ENCODE measurements around the gene NSUN7. TPM values are rescaled to one million over a fixed set of nuclear protein-coding genes. Genes with fewer than 3 reads are reported as not detected.

Gene NSUN7
- total RNA-seq, 2 donors from 2014 or later = 10.9 to 11.2 TPM

- DNase-seq = no peak
- Histone ChIP-seq H3K9ac (ENCODE audit: low read depth in 2 of 2, low read length in 2 of 2) (no peak overlapping the region), H3K9me3 (no peaks in the 10 kb centered on the region), H3K27ac (no peak overlapping the region), H3K4me1 (no peaks in the 10 kb centered on the region), H3K36me3 (no peaks in the 10 kb centered on the region), H3K27me3 (no peaks in the 10 kb centered on the region), H3K4me3 (no peak overlapping the region)
- intact Hi-C loops (cut with DNase I) = no loop called here
- TF ChIP-seq CTCF (IDR thresholded peaks at IDR 0.05) = no peak
These were observed 28.3 kb downstream of the NSUN7 start for GRCh38 chr4:40778090-40778489.

GRCh38 chr4:40782876-40783275 is 33.1 kb downstream of the NSUN7 start:
- intact Hi-C loops (cut with DNase I) = no loop called here
- Histone ChIP-seq H3K9me3 (no peaks in the 10 kb centered on the region), H3K27ac (no peak overlapping the region), H3K27me3 (no peaks in the 10 kb centered on the region), H3K4me1 (no peaks in the 10 kb centered on the region), H3K9ac (ENCODE audit: low read depth in 2 of 2, low read length in 2 of 2) (no peak overlapping the region), H3K36me3 (no peaks in the 10 kb centered on the region), H3K4me3 (no peak overlapping the region)
- DNase-seq = no peak
- no peak for TF ChIP-seq CTCF (IDR thresholded peaks at IDR 0.05)

GRCh38 chr4:40785727-40786126 is 36.0 kb downstream of the NSUN7 start:
- H3K9ac ChIP-seq (ENCODE audit: low read depth in 2 of 2, low read length in 2 of 2) = no peak overlapping the region
- intact Hi-C loops (cut with DNase I) = no loop called here
- H3K4me1 ChIP-seq = no peaks in the 10 kb centered on the region
- no peaks in the 10 kb centered on the region for H3K36me3 ChIP-seq
- H3K27ac ChIP-seq = no peak overlapping the region
- no peak for DNase-seq
- no peaks in the 10 kb centered on the region for H3K27me3 ChIP-seq
- no peaks in the 10 kb centered on the region for H3K9me3 ChIP-seq
- H3K4me3 ChIP-seq = no peak overlapping the region
- no peak for TF ChIP-seq CTCF (IDR thresholded peaks at IDR 0.05)

GRCh38 chr4:40788331-40788730 is 38.6 kb downstream of the NSUN7 start:
- H3K9me3 ChIP-seq = no peaks in the 10 kb centered on the region
- DNase-seq = no peak
- intact Hi-C loops (cut with DNase I) = no loop called here
- no peak overlapping the region for H3K4me3 ChIP-seq
- TF ChIP-seq CTCF (IDR thresholded peaks at IDR 0.05) = no peak
- H3K27me3 ChIP-seq = no peaks in the 10 kb centered on the region
- no peak overlapping the region for H3K9ac ChIP-seq (ENCODE audit: low read depth in 2 of 2, low read length in 2 of 2)
- H3K36me3 ChIP-seq = no peaks in the 10 kb centered on the region
- no peak overlapping the region for H3K27ac ChIP-seq
- H3K4me1 ChIP-seq = no peaks in the 10 kb centered on the region

GRCh38 chr4:40789031-40789430 is 39.3 kb downstream of the NSUN7 start:
- Histone ChIP-seq H3K9ac (ENCODE audit: low read depth in 2 of 2, low read length in 2 of 2) (no peak overlapping the region), H3K4me1 (no peaks in the 10 kb centered on the region), H3K27ac (no peak overlapping the region), H3K27me3 (no peaks in the 10 kb centered on the region), H3K4me3 (no peak overlapping the region), H3K9me3 (no peaks in the 10 kb centered on the region), H3K36me3 (no peaks in the 10 kb centered on the region)
- no peak for DNase-seq
- intact Hi-C loops (cut with DNase I) = no loop called here
- TF ChIP-seq CTCF (IDR thresholded peaks at IDR 0.05) = no peak

GRCh38 chr4:40789771-40790170 is 40.0 kb downstream of the NSUN7 start:
- DNase-seq = no peak
- H3K9ac ChIP-seq (ENCODE audit: low read depth in 2 of 2, low read length in 2 of 2) = no peak overlapping the region
- no peaks in the 10 kb centered on the region for H3K27me3 ChIP-seq
- no peak for TF ChIP-seq CTCF (IDR thresholded peaks at IDR 0.05)
- H3K4me3 ChIP-seq = no peak overlapping the region
- H3K36me3 ChIP-seq = no peaks in the 10 kb centered on the region
- intact Hi-C loops (cut with DNase I) = no loop called here
- no peak overlapping the region for H3K27ac ChIP-seq
- no peaks in the 10 kb centered on the region for H3K9me3 ChIP-seq
- H3K4me1 ChIP-seq = no peaks in the 10 kb centered on the region
